Fibroblast of lung (primary cell): Measurements from ENCODE around the gene SDCCAG8.

Experiments used
- EZH2 ChIP-seq: IDR thresholded peaks from 2 replicates; pipeline ENCODE4 v1.5.1; 2012; ENCODE audit warnings: low read length, control low read depth, mild to moderate bottlenecking; ENCODE audit errors: missing control alignments
- TF ChIP-seq, protein P1 (sequence below), 2 donors: IDR thresholded peaks in 1 of 2; conservative IDR thresholded peaks in 1 of 2; 1 replicate in 1 of 2; 2 replicates in 1 of 2; pipeline ENCODE4 v1.5.1; 2011 to 2012; ENCODE audit warnings: low read length in 2 of 2, control low read depth in 1 of 2, inconsistent platforms in 1 of 2, low read depth in 1 of 2, mild to moderate bottlenecking in 1 of 2

DNA sequence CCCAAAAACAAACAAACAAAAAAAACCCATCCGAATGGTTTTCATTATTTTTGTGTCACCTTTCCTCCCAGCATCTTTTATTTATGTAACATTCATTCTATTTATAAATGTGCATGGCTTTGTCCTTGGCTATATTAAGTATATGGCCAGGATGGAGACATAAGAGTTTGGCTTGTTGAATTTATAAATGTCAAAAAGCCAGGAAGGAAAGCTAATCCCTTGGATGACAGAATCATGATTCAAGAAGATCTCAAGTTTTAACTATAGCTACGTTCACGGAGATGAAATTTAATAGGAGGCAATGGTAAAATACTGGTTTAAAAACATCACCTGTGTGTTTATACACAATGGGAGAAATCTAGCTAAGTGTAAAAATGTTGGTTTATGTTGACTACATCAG lies 5.7 kb upstream of the SDCCAG8 start:
- TF ChIP-seq, protein P1, sequence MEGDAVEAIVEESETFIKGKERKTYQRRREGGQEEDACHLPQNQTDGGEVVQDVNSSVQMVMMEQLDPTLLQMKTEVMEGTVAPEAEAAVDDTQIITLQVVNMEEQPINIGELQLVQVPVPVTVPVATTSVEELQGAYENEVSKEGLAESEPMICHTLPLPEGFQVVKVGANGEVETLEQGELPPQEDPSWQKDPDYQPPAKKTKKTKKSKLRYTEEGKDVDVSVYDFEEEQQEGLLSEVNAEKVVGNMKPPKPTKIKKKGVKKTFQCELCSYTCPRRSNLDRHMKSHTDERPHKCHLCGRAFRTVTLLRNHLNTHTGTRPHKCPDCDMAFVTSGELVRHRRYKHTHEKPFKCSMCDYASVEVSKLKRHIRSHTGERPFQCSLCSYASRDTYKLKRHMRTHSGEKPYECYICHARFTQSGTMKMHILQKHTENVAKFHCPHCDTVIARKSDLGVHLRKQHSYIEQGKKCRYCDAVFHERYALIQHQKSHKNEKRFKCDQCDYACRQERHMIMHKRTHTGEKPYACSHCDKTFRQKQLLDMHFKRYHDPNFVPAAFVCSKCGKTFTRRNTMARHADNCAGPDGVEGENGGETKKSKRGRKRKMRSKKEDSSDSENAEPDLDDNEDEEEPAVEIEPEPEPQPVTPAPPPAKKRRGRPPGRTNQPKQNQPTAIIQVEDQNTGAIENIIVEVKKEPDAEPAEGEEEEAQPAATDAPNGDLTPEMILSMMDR (conservative IDR thresholded peaks at IDR 0.05 in 1 of 2, IDR thresholded peaks at IDR 0.05 in 1 of 2; ENCODE audit: low read depth in 1 of 2, low read length in 2 of 2), result no peak
- no peak for TF ChIP-seq EZH2
